ENCODE measurements around the gene TAS2R40. TPM values are rescaled to one million over a fixed set of nuclear protein-coding genes. Genes with fewer than 3 reads are reported as not detected.

Gene TAS2R40
- total RNA-seq: not detected
- not detected for polyA plus RNA-seq (ENCODE audit: insufficient read depth, low read depth, low replicate concordance)
- long read RNA-seq, donor 1: 0 reads
- long read RNA-seq, donor 2: 0 reads
- long read RNA-seq, donor 3: 0 reads
- long read RNA-seq, donor 4: 0 reads
- long read RNA-seq, donor 5: 0 reads
- long read RNA-seq, donor 6: 0 reads
- long read RNA-seq, donor 7: 0 reads
- long read RNA-seq, donor 8: 0 reads
- long read RNA-seq, donor 9: 0 reads
- long read RNA-seq, donor 10: 0 reads

GRCh38 chr7:143221737-143222136 lies at the start of gene TAS2R40:
TAS2R40 (plus strand) TSS chr7:143222037; CDS start chr7:143222079, 42 bp downstream.
- H3K9me3 ChIP-seq (ENCODE audit: control insufficient read depth in 2 of 3, insufficient read depth in 1 of 3, low read length in 3 of 3): no peaks in the 10 kb centered on the region
- no peaks in the 10 kb centered on the region for H3K36me3 ChIP-seq (ENCODE audit: control insufficient read depth in 2 of 3, insufficient read depth in 3 of 3, low read length in 3 of 3)
- intact Hi-C loops (cut with DNase I): no loop called here
- TF ChIP-seq CTCF (IDR thresholded peaks at IDR 0.05; ENCODE audit: borderline replicate concordance, extremely low read depth, insufficient read depth): no peak
- no peaks in the 10 kb centered on the region for H3K27me3 ChIP-seq (ENCODE audit: control insufficient read depth, insufficient read depth, low read length)
- no peak for FAIRE-seq
- H3K4me1 ChIP-seq (ENCODE audit: control insufficient read depth in 2 of 3, insufficient read depth in 2 of 3, low read depth in 1 of 3, low read length in 3 of 3): no peaks in the 10 kb centered on the region
- no peak within 1 kb of the TSS for H3K4me3 ChIP-seq (ENCODE audit: low read length in 3 of 3)
- DNase-seq: no peak
- no peak within 1 kb of the TSS for H3K27ac ChIP-seq (ENCODE audit: low read depth in 2 of 2, low read length in 2 of 2)
- no peak within 1 kb of the TSS for H3K9ac ChIP-seq (ENCODE audit: low read length in 3 of 3)

- TF ChIP-seq CTCF (IDR thresholded peaks at IDR 0.05; ENCODE audit: borderline replicate concordance, extremely low read depth, insufficient read depth): no peak
These were observed 49.5 kb upstream of the TAS2R40 start for GRCh38 chr7:143172354-143172753.

DNA sequence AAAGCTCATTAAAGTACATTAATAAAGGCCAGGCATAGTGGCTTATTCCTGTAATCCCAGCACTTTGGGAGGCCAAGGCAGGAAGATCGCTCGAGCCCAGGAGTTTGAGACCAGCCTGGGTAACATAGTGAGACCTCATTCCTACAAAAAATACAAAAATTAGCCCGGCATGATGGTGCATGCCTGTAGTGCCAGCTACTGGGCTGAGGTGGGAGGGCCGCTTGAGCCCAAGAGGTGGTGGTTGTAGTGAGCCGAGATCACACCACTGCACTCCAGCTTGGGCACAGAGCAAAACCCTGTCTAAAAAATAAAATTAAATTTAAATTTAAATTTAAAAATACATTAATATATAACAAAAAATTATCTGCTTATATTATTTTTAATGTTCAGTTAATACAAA lies 45.7 kb upstream of the TAS2R40 start:
- Histone ChIP-seq H3K27me3 (ENCODE audit: control insufficient read depth, insufficient read depth, low read length) (no peaks in the 10 kb centered on the region), H3K36me3 (ENCODE audit: control insufficient read depth in 2 of 3, insufficient read depth in 3 of 3, low read length in 3 of 3) (no peaks in the 10 kb centered on the region), H3K9ac (ENCODE audit: low read length in 3 of 3) (no peak overlapping the region), H3K27ac (ENCODE audit: low read depth in 2 of 2, low read length in 2 of 2) (no peak overlapping the region), H3K4me1 (ENCODE audit: control insufficient read depth in 2 of 3, insufficient read depth in 2 of 3, low read depth in 1 of 3, low read length in 3 of 3) (no peaks in the 10 kb centered on the region), H3K4me3 (ENCODE audit: low read length in 3 of 3) (no peak overlapping the region), H3K9me3 (ENCODE audit: control insufficient read depth in 2 of 3, insufficient read depth in 1 of 3, low read length in 3 of 3) (peaks cover 0 to 6% (median 0%) of the 10 kb centered on the region in 3 donors)
- TF ChIP-seq CTCF (IDR thresholded peaks at IDR 0.05; ENCODE audit: borderline replicate concordance, extremely low read depth, insufficient read depth): no peak
- FAIRE-seq (peak; percentile 35), DNase-seq (no peak)
- intact Hi-C loops (cut with DNase I): no loop called here

More at GRCh38 chr7:143172354-143172753, 49.5 kb upstream of the TAS2R40 start:
- no peaks in the 10 kb centered on the region for H3K4me1 ChIP-seq (ENCODE audit: control insufficient read depth in 2 of 3, insufficient read depth in 2 of 3, low read depth in 1 of 3, low read length in 3 of 3)
- DNase-seq (peak in 4 of 5 donors; percentile 28 to 68 (median 40)), FAIRE-seq (no peak)
- no peaks in the 10 kb centered on the region for H3K27me3 ChIP-seq (ENCODE audit: control insufficient read depth, insufficient read depth, low read length)
- H3K36me3 ChIP-seq (ENCODE audit: control insufficient read depth in 2 of 3, insufficient read depth in 3 of 3, low read length in 3 of 3): no peaks in the 10 kb centered on the region
- peak overlapping the region in 2 of 3 donors; percentile 47 to 66 for H3K4me3 ChIP-seq (ENCODE audit: low read length in 3 of 3)
- H3K9ac ChIP-seq (ENCODE audit: low read length in 3 of 3): no peak overlapping the region
- no peaks in the 10 kb centered on the region for H3K9me3 ChIP-seq (ENCODE audit: control insufficient read depth in 2 of 3, insufficient read depth in 1 of 3, low read length in 3 of 3)
- intact Hi-C loops (cut with DNase I): no loop called here
- no peak overlapping the region for H3K27ac ChIP-seq (ENCODE audit: low read depth in 2 of 2, low read length in 2 of 2)
